ENCODE results near the gene STX17. TPM values are rescaled to one million over a fixed set of nuclear protein-coding genes. Genes with fewer than 3 reads are reported as not detected.
A peak's percentile ranks its signal among the peaks of the same experiment; 100 is the strongest.

The STX17 gene
- total and polyA plus RNA-seq, 4 experiments from 2014 or later, result 18.8 to 61.5 (median 41.1) TPM

GRCh38 chr9:99905833-99906402, 536 bp upstream of the STX17 start:
- Mint-ChIP-seq H3K9me3 (no peaks in the 10 kb centered on the region), H3K27me3 (no peaks in the 10 kb centered on the region), H3K27ac (peak overlapping the region; percentile 92 to 100 (median 98)), H3K36me3 (peaks cover 4 to 10% of the 10 kb centered on the region in 2 donors), H3K4me3 (peak overlapping the region; percentile 89 to 98 (median 94)), H3K4me1 (peaks cover 26 to 39% (median 33%) of the 10 kb centered on the region in 4 donors)
- Histone ChIP-seq H3K27me3 (ENCODE audit: insufficient read depth, low read length) (no peaks in the 10 kb centered on the region), H3K27ac (ENCODE audit: low read depth, low read length) (peak overlapping the region; percentile 96), H3K9me3 (ENCODE audit: control insufficient read depth in 1 of 2, low read length in 2 of 2) (no peaks in the 10 kb centered on the region), H3K36me3 (ENCODE audit: insufficient read depth, low read length) (no peaks in the 10 kb centered on the region), H3K4me3 (ENCODE audit: low read length in 2 of 2) (peak overlapping the region in 1 of 2 donors; percentile 39), H3K4me1 (ENCODE audit: insufficient read depth, low read length) (peaks cover 26% of the 10 kb centered on the region)
- ChIA-PET POLR2A (ENCODE audit: partially characterized antibody) (interaction anchor here (1.1 to 2.7 kb wide), 4 partner anchors 42 to 85 kb away, joined by 3 to 58 read pairs (median 6); partner anchors contain the start of gene NR4A3), CTCF (ENCODE audit: partially characterized antibody) (interaction anchor here (0.7 to 3.0 kb wide), 7 partner anchors 8 to 95 kb away, joined by 3 to 12 read pairs (median 3); no protein-coding TSS in a partner anchor)
- intact Hi-C loops (cut with micrococcal nuclease), result loop anchor here (1.0 to 5.0 kb wide), 3 partner anchors 87 to 691 kb away; partner anchors contain the start of genes ERP44 and INVS
- DNase-seq, result peak in 1 of 5 donors; percentile 4

- Mint-ChIP-seq H3K4me1 (peaks cover 28 to 50% (median 36%) of the 10 kb centered on the region in 4 donors), H3K27ac (peak overlapping the region; percentile 99 to 100 (median 99))
- H3K4me3 ChIP-seq (ENCODE audit: low read length in 2 of 2), result peak overlapping the region; percentile 26 to 90
Measured at GRCh38 chr9:99907208-99907532, 716 bp downstream of the STX17 start.

GRCh38 chr9:99911600-99911999, 5.1 kb downstream of the STX17 start:
- ChIA-PET CTCF (ENCODE audit: partially characterized antibody) (no interaction called here), POLR2A (ENCODE audit: partially characterized antibody) (no interaction called here)
- Histone ChIP-seq H3K27ac (ENCODE audit: low read depth, low read length) (no peak overlapping the region), H3K4me3 (ENCODE audit: low read length in 2 of 2) (no peak overlapping the region), H3K4me1 (ENCODE audit: insufficient read depth, low read length) (peaks cover 22% of the 10 kb centered on the region), H3K27me3 (ENCODE audit: insufficient read depth, low read length) (no peaks in the 10 kb centered on the region), H3K36me3 (ENCODE audit: insufficient read depth, low read length) (peaks cover 13% of the 10 kb centered on the region), H3K9me3 (ENCODE audit: control insufficient read depth in 1 of 2, low read length in 2 of 2) (no peaks in the 10 kb centered on the region)
- no peaks in the 10 kb centered on the region for H3K9me3 Mint-ChIP-seq
- intact Hi-C loops (cut with micrococcal nuclease), result no loop called here
- H3K4me1 Mint-ChIP-seq, result peaks cover 33 to 54% (median 39%) of the 10 kb centered on the region in 4 donors
- peak overlapping the region in 1 of 7 donors; percentile 12 for H3K27ac Mint-ChIP-seq
- no peak for DNase-seq
- H3K36me3 Mint-ChIP-seq, result peaks cover 27 to 38% of the 10 kb centered on the region in 2 donors
- peak overlapping the region in 1 of 8 donors; percentile 26 for H3K4me3 Mint-ChIP-seq
- no peaks in the 10 kb centered on the region for H3K27me3 Mint-ChIP-seq

More at GRCh38 chr9:99907208-99907532, 716 bp downstream of the STX17 start:
- ChIA-PET POLR2A (ENCODE audit: partially characterized antibody) (interaction anchor here (0.7 to 2.7 kb wide), 8 partner anchors 10 to 504 kb away, joined by 3 to 58 read pairs (median 3); partner anchors contain the start of genes ERP44, INVS and NR4A3), CTCF (ENCODE audit: partially characterized antibody) (interaction anchor here (0.7 to 3.0 kb wide), 2 partner anchors 32 to 83 kb away, joined by 3 to 12 read pairs; no protein-coding TSS in a partner anchor)
- Mint-ChIP-seq H3K36me3 (peaks cover 9 to 17% of the 10 kb centered on the region in 2 donors), H3K9me3 (no peaks in the 10 kb centered on the region), H3K27me3 (no peaks in the 10 kb centered on the region), H3K4me3 (peak overlapping the region; percentile 96 to 100 (median 98))
- H3K9me3 ChIP-seq (ENCODE audit: control insufficient read depth in 1 of 2, low read length in 2 of 2), result no peaks in the 10 kb centered on the region
- H3K36me3 ChIP-seq (ENCODE audit: insufficient read depth, low read length), result no peaks in the 10 kb centered on the region
- no peak for DNase-seq
- H3K4me1 ChIP-seq (ENCODE audit: insufficient read depth, low read length), result peaks cover 30% of the 10 kb centered on the region
- peak overlapping the region; percentile 96 for H3K27ac ChIP-seq (ENCODE audit: low read depth, low read length)
- intact Hi-C loops (cut with micrococcal nuclease), result loop anchor here (5.0 kb wide), 2 partner anchors 190 to 690 kb away; partner anchors contain the start of genes ERP44 and INVS
- no peaks in the 10 kb centered on the region for H3K27me3 ChIP-seq (ENCODE audit: insufficient read depth, low read length)

DNA sequence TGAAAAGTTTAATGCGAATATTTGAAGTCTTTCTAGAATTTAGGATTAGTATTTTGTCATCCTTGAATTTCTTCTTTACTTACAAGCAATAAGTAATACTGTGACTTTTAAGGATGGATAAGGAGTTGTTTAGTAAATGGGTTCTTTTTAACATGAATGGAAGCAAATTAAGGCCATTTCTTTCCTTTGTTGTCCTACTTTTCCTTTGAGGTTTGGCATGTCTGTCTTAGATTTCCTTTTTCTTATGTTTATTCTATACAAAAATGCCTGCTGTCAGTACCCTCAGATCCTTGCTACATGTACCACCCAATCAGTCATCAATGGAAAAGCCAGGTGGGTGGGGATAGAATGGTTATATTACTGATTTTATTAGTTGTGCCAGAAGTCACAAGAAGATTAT, 10.2 kb downstream of the STX17 start:
- no peak for DNase-seq

GRCh38 chr9:99918134-99918533, 11.7 kb downstream of the STX17 start:
- H3K9me3 Mint-ChIP-seq, result no peaks in the 10 kb centered on the region
- POLR2A ChIA-PET (ENCODE audit: partially characterized antibody), result no interaction called here
- H3K36me3 Mint-ChIP-seq, result peaks cover 70 to 75% of the 10 kb centered on the region in 2 donors
- H3K27me3 ChIP-seq (ENCODE audit: insufficient read depth, low read length), result no peaks in the 10 kb centered on the region
- peaks cover 31% of the 10 kb centered on the region for H3K36me3 ChIP-seq (ENCODE audit: insufficient read depth, low read length)
- H3K27ac Mint-ChIP-seq, result peak overlapping the region in 4 of 7 donors; percentile 10 to 69 (median 24)
- intact Hi-C loops (cut with micrococcal nuclease), result no loop called here
- peaks cover 37 to 56% (median 42%) of the 10 kb centered on the region in 4 donors for H3K4me1 Mint-ChIP-seq
- H3K4me3 Mint-ChIP-seq, result no peak overlapping the region
- peaks cover 25% of the 10 kb centered on the region for H3K4me1 ChIP-seq (ENCODE audit: insufficient read depth, low read length)
- DNase-seq, result no peak
- no peak overlapping the region for H3K4me3 ChIP-seq (ENCODE audit: low read length in 2 of 2)
- CTCF ChIA-PET (ENCODE audit: partially characterized antibody), result no interaction called here
- H3K27me3 Mint-ChIP-seq, result no peaks in the 10 kb centered on the region
- H3K9me3 ChIP-seq (ENCODE audit: control insufficient read depth in 1 of 2, low read length in 2 of 2), result no peaks in the 10 kb centered on the region
- no peak overlapping the region for H3K27ac ChIP-seq (ENCODE audit: low read depth, low read length)

More for the DNA sequence above, 10.2 kb downstream of the STX17 start:
- CTCF ChIA-PET (ENCODE audit: partially characterized antibody), result no interaction called here
- peaks cover 62 to 64% of the 10 kb centered on the region in 2 donors for H3K36me3 Mint-ChIP-seq
- no peak overlapping the region for H3K4me3 Mint-ChIP-seq
- H3K27me3 ChIP-seq (ENCODE audit: insufficient read depth, low read length), result no peaks in the 10 kb centered on the region
- no peaks in the 10 kb centered on the region for H3K9me3 ChIP-seq (ENCODE audit: control insufficient read depth in 1 of 2, low read length in 2 of 2)
- POLR2A ChIA-PET (ENCODE audit: partially characterized antibody), result no interaction called here
- peaks cover 25% of the 10 kb centered on the region for H3K36me3 ChIP-seq (ENCODE audit: insufficient read depth, low read length)
- no peak overlapping the region for H3K27ac Mint-ChIP-seq
- peaks cover 32 to 52% (median 41%) of the 10 kb centered on the region in 4 donors for H3K4me1 Mint-ChIP-seq
- intact Hi-C loops (cut with micrococcal nuclease), result no loop called here
- H3K9me3 Mint-ChIP-seq, result no peaks in the 10 kb centered on the region
- H3K27me3 Mint-ChIP-seq, result no peaks in the 10 kb centered on the region
- no peak overlapping the region for H3K27ac ChIP-seq (ENCODE audit: low read depth, low read length)
- H3K4me1 ChIP-seq (ENCODE audit: insufficient read depth, low read length), result peaks cover 24% of the 10 kb centered on the region
- no peak overlapping the region for H3K4me3 ChIP-seq (ENCODE audit: low read length in 2 of 2)

- POLR2A ChIA-PET (ENCODE audit: partially characterized antibody), result no interaction called here
- Histone ChIP-seq H3K27me3 (ENCODE audit: insufficient read depth, low read length) (no peaks in the 10 kb centered on the region), H3K4me1 (ENCODE audit: insufficient read depth, low read length) (peaks cover 25% of the 10 kb centered on the region), H3K9me3 (ENCODE audit: control insufficient read depth in 1 of 2, low read length in 2 of 2) (no peaks in the 10 kb centered on the region), H3K4me3 (ENCODE audit: low read length in 2 of 2) (no peak overlapping the region), H3K36me3 (ENCODE audit: insufficient read depth, low read length) (peaks cover 31% of the 10 kb centered on the region), H3K27ac (ENCODE audit: low read depth, low read length) (no peak overlapping the region)
- Mint-ChIP-seq H3K27me3 (no peaks in the 10 kb centered on the region), H3K36me3 (peaks cover 87% of the 10 kb centered on the region in 2 donors), H3K9me3 (peaks cover 0 to 6% (median 2%) of the 10 kb centered on the region in 8 donors), H3K27ac (peak overlapping the region in 2 of 7 donors; percentile 68 to 72), H3K4me3 (no peak overlapping the region), H3K4me1 (peaks cover 34 to 64% (median 42%) of the 10 kb centered on the region in 4 donors)
- CTCF ChIA-PET (ENCODE audit: partially characterized antibody), result interaction anchor here (1.3 kb wide), 1 partner anchor 13 kb away, joined by 3 read pairs; no protein-coding TSS in a partner anchor
- DNase-seq, result no peak
- intact Hi-C loops (cut with micrococcal nuclease), result no loop called here
Measured at GRCh38 chr9:99919930-99920329, 13.5 kb downstream of the STX17 start.

DNA sequence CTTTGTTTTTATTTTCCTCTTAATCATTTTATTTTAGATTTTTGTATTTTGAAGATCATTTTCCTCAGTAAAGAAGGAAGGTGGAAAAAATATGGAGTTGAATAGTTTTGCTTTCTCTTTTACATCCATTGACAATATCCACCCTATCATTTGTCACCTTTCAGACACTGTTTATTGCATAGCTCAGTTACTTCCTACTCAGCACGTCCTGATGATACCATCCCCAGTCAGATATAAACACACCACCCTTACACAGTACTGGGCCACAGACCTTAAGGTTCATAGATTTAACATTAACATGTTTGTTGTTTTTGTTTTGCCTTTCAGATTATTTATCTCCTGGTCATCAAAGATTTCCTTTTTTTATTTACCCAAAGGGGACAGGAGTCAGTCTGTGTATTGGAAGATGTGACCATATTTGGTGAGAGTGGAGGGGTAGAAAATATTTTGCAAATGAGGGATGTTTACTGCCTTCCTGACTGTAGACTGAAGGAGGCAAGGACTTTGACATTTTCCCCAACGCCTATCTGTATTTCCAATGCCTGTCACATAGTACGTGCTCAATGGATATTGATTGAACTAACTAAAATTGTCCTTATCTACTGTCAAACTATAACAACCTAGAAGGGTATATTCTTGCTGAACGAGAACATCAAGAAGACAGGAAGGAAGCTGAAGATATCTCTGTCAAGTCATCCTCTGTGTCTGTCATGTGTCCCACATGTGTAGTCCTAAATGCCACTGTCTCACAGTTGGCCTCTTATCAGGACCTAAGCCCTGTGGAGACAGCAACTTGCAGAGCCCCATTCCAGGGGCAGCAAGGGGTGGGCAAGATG, 15.6 kb downstream of the STX17 start:
- H3K4me3 Mint-ChIP-seq, result no peak overlapping the region
- H3K27ac ChIP-seq (ENCODE audit: low read depth, low read length), result no peak overlapping the region
- peak overlapping the region in 5 of 7 donors; percentile 26 to 83 (median 34) for H3K27ac Mint-ChIP-seq
- POLR2A ChIA-PET (ENCODE audit: partially characterized antibody), result interaction anchor here (1.3 kb wide), 1 partner anchor 98 kb away, joined by 3 read pairs; no protein-coding TSS in a partner anchor
- H3K27me3 ChIP-seq (ENCODE audit: insufficient read depth, low read length), result no peaks in the 10 kb centered on the region
- H3K9me3 ChIP-seq (ENCODE audit: control insufficient read depth in 1 of 2, low read length in 2 of 2), result no peaks in the 10 kb centered on the region
- H3K4me1 Mint-ChIP-seq, result peaks cover 30 to 64% (median 44%) of the 10 kb centered on the region in 4 donors
- H3K4me3 ChIP-seq (ENCODE audit: low read length in 2 of 2), result no peak overlapping the region
- DNase-seq, result no peak
- H3K36me3 Mint-ChIP-seq, result peaks cover 87 to 90% of the 10 kb centered on the region in 2 donors
- intact Hi-C loops (cut with micrococcal nuclease), result no loop called here
- peaks cover 15% of the 10 kb centered on the region for H3K36me3 ChIP-seq (ENCODE audit: insufficient read depth, low read length)
- peaks cover 25% of the 10 kb centered on the region for H3K4me1 ChIP-seq (ENCODE audit: insufficient read depth, low read length)
- H3K27me3 Mint-ChIP-seq, result no peaks in the 10 kb centered on the region
- CTCF ChIA-PET (ENCODE audit: partially characterized antibody), result no interaction called here
- peaks cover 0 to 26% (median 10%) of the 10 kb centered on the region in 8 donors for H3K9me3 Mint-ChIP-seq

All from CD4-positive, alpha-beta memory T cell (primary cell).